Colonic mucosa (tissue), 4 donors: ENCODE measurements around the gene CLDN5. TPM values are rescaled to one million over a fixed set of nuclear protein-coding genes. Genes with fewer than 3 reads are reported as not detected.

Source experiments
- DNase-seq: peaks from one replicate; pipeline ENCODE4 v3.0.0-alpha.2; 2020
- H3K27ac ChIP-seq: fragments of 200-600 bp; one replicate; pipeline ENCODE4 v1.8.0; 2021
- H3K27me3 ChIP-seq: fragments of 200-600 bp; one replicate; pipeline ENCODE4 v1.8.0; 2021
- H3K36me3 ChIP-seq: fragments of 200-600 bp; one replicate; pipeline ENCODE4 v1.8.0; 2021
- H3K4me1 ChIP-seq: fragments of 200-600 bp; one replicate; pipeline ENCODE4 v1.8.0; 2021; ENCODE audit warnings: mild to moderate bottlenecking
- H3K4me3 ChIP-seq: fragments of 200-600 bp; one replicate; pipeline ENCODE4 v1.8.0; 2021
- H3K9ac ChIP-seq, 2 donors: one replicate each; pipeline ENCODE4 v1.7.0; 2013; ENCODE audit warnings: control low read depth in 2 of 2, low read depth in 2 of 2, low read length in 2 of 2
- H3K9me3 ChIP-seq: fragments of 200-600 bp; one replicate; pipeline ENCODE4 v1.8.0; 2021
- intact Hi-C: fragments of 100-400 bp; cut with DNase I; formaldehyde crosslinking; loops from one replicate; pipeline ENCODE4 v1.14.1; 2022
- total RNA-seq, 2 donors: library from RNA; stranded (reverse); fragmentation: NEBNext Ultra II Directional in 1 of 2; extraction: Animal tissue kit (Norgen Biotek cat#: 25700) in 1 of 2; gene quantifications; one replicate each; pipeline ENCODE4 v1.2.1, GENCODE V29; 2021
- TF ChIP-seq, protein P1 (sequence below): fragments of 200-600 bp; IDR thresholded peaks from one replicate; pipeline ENCODE4 v1.8.0; 2022; ENCODE audit warnings: antibody characterized with exemption, mild to moderate bottlenecking
- donor health status: healthy.
- donor health status: DM: no; HTN: no; CAD: no.
- donor health status: DM: no; HTN: no; CAD: no.

Gene CLDN5
- total RNA-seq, 2 donors from 2014 or later = 10.4 to 31.0 TPM

DNA sequence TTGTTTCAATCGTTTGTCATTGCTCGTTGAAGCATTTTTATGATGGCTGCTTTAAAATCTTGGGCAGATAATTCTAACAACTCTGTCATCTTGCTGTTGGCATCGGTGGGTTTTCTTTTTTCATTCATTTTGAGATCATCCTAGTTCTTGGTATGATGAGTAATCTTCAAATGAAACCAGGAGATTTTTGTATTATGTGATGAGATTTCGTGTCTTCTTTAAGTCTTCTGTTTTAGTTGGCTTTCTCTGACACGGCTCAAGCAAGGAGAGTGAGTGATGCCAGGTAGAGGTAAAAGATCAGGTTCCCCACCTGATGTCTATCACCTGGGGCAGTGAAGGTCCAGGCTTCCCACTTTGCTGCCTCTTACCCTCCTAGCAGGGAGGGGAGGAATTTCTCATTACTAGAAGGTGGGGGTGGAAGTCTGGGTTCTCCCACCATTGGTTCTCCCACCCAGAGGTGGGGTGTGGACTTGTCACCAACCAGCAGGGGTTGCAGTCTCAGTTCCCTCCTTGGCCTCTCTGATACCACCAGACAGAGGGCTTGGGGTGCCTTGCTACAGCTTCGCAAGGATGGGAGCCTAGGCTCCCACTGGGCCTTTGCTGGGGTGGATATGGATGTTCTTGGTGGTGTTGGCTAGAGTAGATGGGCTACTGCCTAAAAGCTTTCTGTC, 31.6 kb downstream of the CLDN5 start:
- TF ChIP-seq, protein P1, sequence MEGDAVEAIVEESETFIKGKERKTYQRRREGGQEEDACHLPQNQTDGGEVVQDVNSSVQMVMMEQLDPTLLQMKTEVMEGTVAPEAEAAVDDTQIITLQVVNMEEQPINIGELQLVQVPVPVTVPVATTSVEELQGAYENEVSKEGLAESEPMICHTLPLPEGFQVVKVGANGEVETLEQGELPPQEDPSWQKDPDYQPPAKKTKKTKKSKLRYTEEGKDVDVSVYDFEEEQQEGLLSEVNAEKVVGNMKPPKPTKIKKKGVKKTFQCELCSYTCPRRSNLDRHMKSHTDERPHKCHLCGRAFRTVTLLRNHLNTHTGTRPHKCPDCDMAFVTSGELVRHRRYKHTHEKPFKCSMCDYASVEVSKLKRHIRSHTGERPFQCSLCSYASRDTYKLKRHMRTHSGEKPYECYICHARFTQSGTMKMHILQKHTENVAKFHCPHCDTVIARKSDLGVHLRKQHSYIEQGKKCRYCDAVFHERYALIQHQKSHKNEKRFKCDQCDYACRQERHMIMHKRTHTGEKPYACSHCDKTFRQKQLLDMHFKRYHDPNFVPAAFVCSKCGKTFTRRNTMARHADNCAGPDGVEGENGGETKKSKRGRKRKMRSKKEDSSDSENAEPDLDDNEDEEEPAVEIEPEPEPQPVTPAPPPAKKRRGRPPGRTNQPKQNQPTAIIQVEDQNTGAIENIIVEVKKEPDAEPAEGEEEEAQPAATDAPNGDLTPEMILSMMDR = no peak
- no peak overlapping the region for H3K9ac ChIP-seq
- H3K27ac ChIP-seq = no peak overlapping the region
- H3K9me3 ChIP-seq = no peaks in the 10 kb centered on the region
- DNase-seq = no peak
- H3K36me3 ChIP-seq = no peaks in the 10 kb centered on the region
- H3K4me3 ChIP-seq = no peak overlapping the region
- intact Hi-C loops = loop anchor here (5.0 kb wide), 1 partner anchor 135 kb away; no protein-coding TSS in a partner anchor
- no peaks in the 10 kb centered on the region for H3K4me1 ChIP-seq
- no peaks in the 10 kb centered on the region for H3K27me3 ChIP-seq

DNA sequence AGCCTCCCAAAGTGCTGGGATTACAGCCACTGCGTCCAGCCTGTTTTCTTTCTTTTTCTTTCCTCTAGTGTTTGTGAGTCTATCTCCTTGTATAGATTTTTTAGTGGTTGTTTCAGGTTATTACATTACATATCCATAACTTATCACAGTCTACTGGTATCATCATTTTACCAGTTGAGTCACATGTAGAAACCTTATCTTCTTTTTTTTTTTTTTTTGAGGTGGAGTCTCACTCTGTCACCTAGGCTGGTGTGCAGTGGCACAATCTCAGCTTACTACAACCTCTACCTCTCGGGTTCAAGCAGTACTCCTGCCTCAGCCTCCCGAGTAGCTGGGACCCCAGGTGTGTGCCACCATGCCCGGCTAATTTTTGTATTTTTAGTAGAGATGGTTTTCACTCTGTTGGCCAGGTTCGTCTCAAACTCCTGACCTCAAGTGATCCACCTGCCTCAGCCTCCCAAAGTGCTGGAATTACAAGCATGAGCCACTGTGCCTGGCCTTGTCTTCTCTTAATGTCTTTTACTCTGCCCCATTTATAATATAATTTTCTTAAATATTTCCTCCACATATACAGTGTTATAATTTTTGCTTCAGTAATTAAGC, 33.5 kb downstream of the CLDN5 start:
- no peak for DNase-seq
- H3K4me3 ChIP-seq = no peak overlapping the region
- H3K36me3 ChIP-seq = no peaks in the 10 kb centered on the region
- no peaks in the 10 kb centered on the region for H3K4me1 ChIP-seq
- no peak overlapping the region for H3K27ac ChIP-seq
- no peaks in the 10 kb centered on the region for H3K9me3 ChIP-seq
- no peaks in the 10 kb centered on the region for H3K27me3 ChIP-seq
- TF ChIP-seq, protein P1 = no peak
- intact Hi-C loops = loop anchor here (5.0 kb wide), 1 partner anchor 137 kb away; no protein-coding TSS in a partner anchor
- no peak overlapping the region for H3K9ac ChIP-seq

DNA sequence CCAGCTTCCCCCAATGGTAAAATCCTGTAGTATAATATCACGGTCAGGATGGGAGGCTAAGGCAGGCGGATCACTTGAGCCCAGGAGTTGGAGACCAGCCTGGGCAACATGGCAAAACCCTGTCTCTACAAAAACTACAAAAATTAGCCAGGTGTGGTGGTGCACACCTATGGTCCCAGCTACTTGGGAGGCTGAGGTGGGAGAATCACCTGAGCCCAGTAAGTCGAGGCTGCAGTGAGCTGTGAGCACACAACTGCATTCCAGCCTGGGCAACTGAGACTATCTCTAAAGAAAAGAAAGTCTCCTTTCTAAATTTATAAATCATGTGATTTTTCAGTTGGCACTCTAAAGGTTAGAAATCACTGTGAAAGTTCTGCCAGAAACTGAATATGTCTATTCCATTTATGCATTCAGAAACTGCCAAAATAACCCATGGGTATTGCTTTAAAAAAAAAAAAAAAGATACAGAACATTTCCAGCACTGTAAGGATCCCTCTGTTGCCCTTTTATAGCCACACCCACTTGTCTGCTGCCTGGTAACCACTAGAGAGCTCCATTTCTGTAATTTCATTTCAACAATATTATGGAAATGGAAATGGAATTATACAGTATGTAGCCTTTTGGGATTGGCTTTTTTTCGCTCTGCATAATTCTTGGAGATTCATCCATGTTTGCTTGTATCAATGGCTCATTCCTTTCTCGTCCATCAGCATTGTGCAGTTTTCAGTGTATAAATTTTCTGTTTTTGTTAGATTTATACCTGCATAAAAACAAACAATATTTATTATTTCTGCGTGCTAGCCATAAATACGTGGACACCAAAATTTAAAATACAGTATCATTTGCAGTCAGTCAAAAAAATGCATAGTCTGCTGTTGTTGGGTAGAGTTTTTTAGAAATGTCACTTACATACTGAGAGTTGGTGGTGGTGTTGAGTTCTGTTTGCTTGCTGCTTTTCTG, 35.0 kb downstream of the CLDN5 start:
- intact Hi-C loops = no loop called here
- no peak for DNase-seq
- H3K27me3 ChIP-seq = no peaks in the 10 kb centered on the region

DNA sequence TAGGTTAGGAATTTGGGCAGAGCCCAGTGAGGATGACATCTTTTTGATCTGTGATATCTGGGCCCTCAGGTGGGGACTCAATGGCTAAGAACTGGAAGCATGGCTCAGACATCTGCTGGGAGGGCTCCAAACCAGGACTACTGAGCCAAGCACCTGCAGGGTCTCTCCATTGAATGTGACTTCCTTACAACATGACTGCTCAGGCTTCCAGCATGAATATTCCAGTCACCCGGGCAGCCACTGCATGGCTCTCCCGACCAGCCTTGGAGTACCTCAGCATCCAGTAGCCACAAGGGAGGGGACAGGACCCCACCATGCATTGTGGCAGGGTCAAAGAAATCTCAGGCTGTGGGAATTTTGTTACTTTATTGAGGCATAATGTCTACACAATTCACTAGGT, 35.9 kb downstream of the CLDN5 start:
- no peak overlapping the region for H3K4me3 ChIP-seq
- no peaks in the 10 kb centered on the region for H3K4me1 ChIP-seq
- H3K9me3 ChIP-seq = no peaks in the 10 kb centered on the region
- no peak overlapping the region for H3K9ac ChIP-seq
- TF ChIP-seq, protein P1 = no peak
- no peak overlapping the region for H3K27ac ChIP-seq
- no peak for DNase-seq
- H3K36me3 ChIP-seq = no peaks in the 10 kb centered on the region
- intact Hi-C loops = no loop called here
- no peaks in the 10 kb centered on the region for H3K27me3 ChIP-seq

More for the DNA sequence above, 35.0 kb downstream of the CLDN5 start:
- Histone ChIP-seq H3K4me1 (no peaks in the 10 kb centered on the region), H3K9me3 (no peaks in the 10 kb centered on the region), H3K27ac (no peak overlapping the region), H3K4me3 (no peak overlapping the region), H3K36me3 (no peaks in the 10 kb centered on the region), H3K9ac (no peak overlapping the region)
- TF ChIP-seq, protein P1 = no peak

DNA sequence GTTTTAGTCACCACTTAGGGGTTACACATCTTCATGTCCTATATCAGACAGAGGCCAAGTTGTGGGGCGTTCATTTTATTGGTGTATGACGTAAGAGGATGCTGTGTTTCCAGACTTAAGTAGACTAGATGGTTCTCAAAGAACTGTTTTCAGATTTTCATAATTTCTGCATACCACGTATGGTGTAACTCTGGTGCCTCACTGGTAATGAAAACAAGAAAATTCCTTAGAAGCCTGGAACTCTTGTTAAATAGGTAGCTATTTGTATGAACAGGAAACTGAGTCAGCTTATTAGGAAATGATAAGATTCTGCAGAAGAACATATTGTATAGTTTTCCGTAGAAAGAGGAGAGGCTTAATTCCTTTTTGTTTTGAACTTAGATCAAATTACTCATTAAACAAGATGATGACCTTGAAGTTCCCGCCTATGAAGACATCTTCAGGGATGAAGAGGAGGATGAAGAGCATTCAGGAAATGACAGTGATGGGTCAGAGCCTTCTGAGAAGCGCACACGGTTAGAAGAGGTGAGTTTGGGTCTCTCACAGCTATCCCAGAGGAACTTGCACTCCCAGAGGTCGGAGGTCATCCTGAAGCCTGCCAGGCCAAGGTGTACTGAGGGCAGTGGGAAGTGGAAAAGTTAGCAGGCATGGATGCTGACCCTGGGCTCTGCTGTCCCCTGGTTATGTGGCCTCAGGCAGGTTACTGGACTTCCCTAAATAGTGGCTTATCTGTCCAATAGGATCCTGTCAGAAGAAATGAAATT, 40.5 kb downstream of the CLDN5 start:
- DNase-seq = no peak
- Histone ChIP-seq H3K27me3 (no peaks in the 10 kb centered on the region), H3K4me1 (peaks cover 5% of the 10 kb centered on the region), H3K9ac (no peak overlapping the region), H3K27ac (no peak overlapping the region), H3K9me3 (no peaks in the 10 kb centered on the region), H3K4me3 (no peak overlapping the region), H3K36me3 (no peaks in the 10 kb centered on the region)
- TF ChIP-seq, protein P1 = no peak
- intact Hi-C loops = no loop called here
